ENCODE data around the gene CLEC17A.
"Not testable (repeated sequence)": the region's sequence is repeated elsewhere in the genome, so short reads cannot be mapped to it uniquely, and the experiment has no call there.

Gene CLEC17A

GRCh38 chr19:14550201-14550754 is 32.6 kb upstream of the CLEC17A start (continued):
- TF ChIP-seq KLF10 (tag by site-specific recombination; IDR thresholded peaks at IDR 0.05) (no peak), ZNF529 (tag by site-specific recombination; IDR thresholded peaks at IDR 0.05; ENCODE audit: insufficient replicate concordance) (no peak), KLF16 (tag by site-specific recombination; IDR thresholded peaks at IDR 0.05) (no peak), ZBTB44 (tag by site-specific recombination; IDR thresholded peaks at IDR 0.05) (0 out of 2 replicates have a peak, but pooled peaks have one; percentile 23), ZNF521 (tag by site-specific recombination; IDR thresholded peaks at IDR 0.05) (no peak), ZNF548 (tag by site-specific recombination; IDR thresholded peaks at IDR 0.05) (no peak), ZNF16 (tag by site-specific recombination; IDR thresholded peaks at IDR 0.05; ENCODE audit: low read depth) (no peak), ZNF350 (tag by site-specific recombination; IDR thresholded peaks at IDR 0.05) (no peak), ZBTB20 (tag by site-specific recombination; IDR thresholded peaks at IDR 0.05) (no peak), ZNF830 (tag by site-specific recombination; IDR thresholded peaks at IDR 0.05; ENCODE audit: low read depth) (no peak), ZNF555 (tag by site-specific recombination; conservative IDR thresholded peaks at IDR 0.05) (no peak), ZNF18 (tag by site-specific recombination; IDR thresholded peaks at IDR 0.05) (no peak), ZNF114 (tag by site-specific recombination; IDR thresholded peaks at IDR 0.05) (no peak), ZFP41 (tag by site-specific recombination; IDR thresholded peaks at IDR 0.05; ENCODE audit: borderline replicate concordance) (no peak), GLIS1 (tag by site-specific recombination; IDR thresholded peaks at IDR 0.05) (peak; percentile 78), ZFHX2 (tag by site-specific recombination; conservative IDR thresholded peaks at IDR 0.05) (peak; percentile 52; the same call in 1 of the 2 replicates), ZXDB (tag by site-specific recombination; IDR thresholded peaks at IDR 0.05) (no peak), MZF1 (tag by site-specific recombination; IDR thresholded peaks at IDR 0.05; ENCODE audit: borderline replicate concordance) (no peak), ZIC2 (tag by site-specific recombination; IDR thresholded peaks at IDR 0.05) (peak; percentile 80)

GRCh38 chr19:14551134-14552005 is 31.5 kb upstream of the CLEC17A start:
- ChIA-PET CTCF (interaction anchor here (0.7 to 1.8 kb wide), 4 partner anchors 20 to 46 kb away, joined by 3 to 7 read pairs (median 4); partner anchors contain the start of gene NDUFB7), POLR2A (interaction anchor here (2.8 kb wide), 1 partner anchor 33 kb away, joined by 14 read pairs; the partner anchor contains the start of gene DNAJB1)
- H3K36me3 ChIP-seq (ENCODE audit: control insufficient read depth in 2 of 2, insufficient read depth in 1 of 2, low read length in 2 of 2); H3K4me1 ChIP-seq (ENCODE audit: control insufficient read depth, insufficient read depth, low read length); H3K27ac ChIP-seq (ENCODE audit: extremely low read depth, low read depth, low read length); H3K9me3 ChIP-seq (ENCODE audit: control insufficient read depth, insufficient read depth, low read depth, low read length); H3K4me3 ChIP-seq (ENCODE audit: low read depth, low read length): not testable (repeated sequence)
- peak; percentile 17; the same call in 1 of the 2 replicates for TF ChIP-seq ZBTB44 (tag by site-specific recombination; IDR thresholded peaks at IDR 0.05)
- peak; percentile 67; the same call in 1 of the 2 replicates for TF ChIP-seq GLIS1 (tag by site-specific recombination; IDR thresholded peaks at IDR 0.05)
- peak; percentile 87; the same call in 1 of the 2 replicates for TF ChIP-seq KLF1 (tag by site-specific recombination; IDR thresholded peaks at IDR 0.05)
- TF ChIP-seq ZNF2 (tag by site-specific recombination; IDR thresholded peaks at IDR 0.05) = peak; percentile 70; the same call in 1 of the 2 replicates
- peak; percentile 69; the same call in 1 of the 2 replicates for TF ChIP-seq ZNF600 (tag by site-specific recombination; IDR thresholded peaks at IDR 0.05)
- peak; percentile 56 for TF ChIP-seq KLF9 (tag by site-specific recombination; IDR thresholded peaks at IDR 0.05; ENCODE audit: low read depth)
- TF ChIP-seq KLF17 (tag by site-specific recombination; IDR thresholded peaks at IDR 0.05) = peak; percentile 23; the same call in 1 of the 2 replicates
- peak; percentile 9; the same call in 1 of the 2 replicates for TF ChIP-seq ZIC2 (tag by site-specific recombination; IDR thresholded peaks at IDR 0.05)
- TF ChIP-seq SP2 (tag by site-specific recombination; IDR thresholded peaks at IDR 0.05) = peak; percentile 51
- peak; percentile 19; the same call in 1 of the 2 replicates for TF ChIP-seq SCRT2 (tag by site-specific recombination; IDR thresholded peaks at IDR 0.05)
